ENCODE results near the gene TCF3.

Gene TCF3

GRCh38 chr19:1647501-1648458 is 4.6 kb downstream of the TCF3 start:
- Histone ChIP-seq H2BK5ac (ENCODE audit: low read length) (no peak overlapping the region), H3K4ac (ENCODE audit: low read depth, low read length) (no peak overlapping the region), H3K4me3 (ENCODE audit: low read length) (no peak overlapping the region), H3K36me3 (ENCODE audit: control insufficient read depth, insufficient read depth, low read length) (peaks cover 19% of the 10 kb centered on the region), H4K5ac (ENCODE audit: low read length) (no peak overlapping the region), H4K8ac (ENCODE audit: low read depth, low read length) (no peak overlapping the region), H2BK15ac (replicated peaks; ENCODE audit: low read depth) (no peak overlapping the region), H3K4me2 (ENCODE audit: low read length) (no peak overlapping the region), H3K4me1 (ENCODE audit: control insufficient read depth, low read depth, low read length) (peaks cover 2% of the 10 kb centered on the region), H3K27ac (ENCODE audit: low read depth, low read length) (no peak overlapping the region), H3K79me1 (ENCODE audit: low read length) (peaks cover 13% of the 10 kb centered on the region), H3K27me3 (ENCODE audit: insufficient read depth, low read length, poor library complexity) (no peaks in the 10 kb centered on the region), H3K18ac (ENCODE audit: low read length) (no peak overlapping the region), H2BK120ac (ENCODE audit: low read depth, low read length) (no peak overlapping the region), H3K79me2 (ENCODE audit: control insufficient read depth, insufficient read depth, low read length) (peaks cover 41% of the 10 kb centered on the region), H2AK5ac (ENCODE audit: low read length) (no peak overlapping the region), H3K23ac (ENCODE audit: low read length) (no peak overlapping the region), H3K9ac (ENCODE audit: low read length) (no peak overlapping the region), H3K56ac (ENCODE audit: low read length) (no peak overlapping the region)
- no peak for DNase-seq
- no CpG with 5 or more reads among the region's 41 CpGs for WGBS (ENCODE audit: extremely low coverage, insufficient coverage, low lambda C conversion rate)

- peaks cover 25% of the 10 kb centered on the region for H3K36me3 ChIP-seq (ENCODE audit: control insufficient read depth, insufficient read depth, low read length)
- H2AK5ac ChIP-seq (ENCODE audit: low read length): no peak overlapping the region
- H3K18ac ChIP-seq (ENCODE audit: low read length): no peak overlapping the region
- H4K5ac ChIP-seq (ENCODE audit: low read length): no peak overlapping the region
- WGBS (ENCODE audit: extremely low coverage, insufficient coverage, low lambda C conversion rate): no CpG with 5 or more reads among the region's 29 CpGs
- no peak overlapping the region for H2BK5ac ChIP-seq (ENCODE audit: low read length)
- H3K27ac ChIP-seq (ENCODE audit: low read depth, low read length): no peak overlapping the region
- H3K4ac ChIP-seq (ENCODE audit: low read depth, low read length): no peak overlapping the region
- H3K4me1 ChIP-seq (ENCODE audit: control insufficient read depth, low read depth, low read length): peaks cover 2% of the 10 kb centered on the region
- no peak for DNase-seq
- peaks cover 19% of the 10 kb centered on the region for H3K79me1 ChIP-seq (ENCODE audit: low read length)
- no peak overlapping the region for H3K4me2 ChIP-seq (ENCODE audit: low read length)
- H2BK15ac ChIP-seq (replicated peaks; ENCODE audit: low read depth): no peak overlapping the region
- no peak overlapping the region for H2BK120ac ChIP-seq (ENCODE audit: low read depth, low read length)
- H4K8ac ChIP-seq (ENCODE audit: low read depth, low read length): no peak overlapping the region
- no peak overlapping the region for H3K4me3 ChIP-seq (ENCODE audit: low read length)
- H3K56ac ChIP-seq (ENCODE audit: low read length): no peak overlapping the region
- no peak overlapping the region for H3K23ac ChIP-seq (ENCODE audit: low read length)
- H3K27me3 ChIP-seq (ENCODE audit: insufficient read depth, low read length, poor library complexity): no peaks in the 10 kb centered on the region
- H3K79me2 ChIP-seq (ENCODE audit: control insufficient read depth, insufficient read depth, low read length): peaks cover 41% of the 10 kb centered on the region
- H3K9ac ChIP-seq (ENCODE audit: low read length): no peak overlapping the region
These were observed 5.6 kb downstream of the TCF3 start for GRCh38 chr19:1646659-1647453.

- Histone ChIP-seq H3K56ac (ENCODE audit: low read length) (no peak overlapping the region), H2AK5ac (ENCODE audit: low read length) (no peak overlapping the region), H4K8ac (ENCODE audit: low read depth, low read length) (no peak overlapping the region), H3K9ac (ENCODE audit: low read length) (no peak overlapping the region), H3K18ac (ENCODE audit: low read length) (no peak overlapping the region), H3K79me1 (ENCODE audit: low read length) (peaks cover 19% of the 10 kb centered on the region), H3K4me2 (ENCODE audit: low read length) (no peak overlapping the region), H2BK15ac (replicated peaks; ENCODE audit: low read depth) (no peak overlapping the region), H3K23ac (ENCODE audit: low read length) (no peak overlapping the region), H3K4me3 (ENCODE audit: low read length) (no peak overlapping the region), H3K4ac (ENCODE audit: low read depth, low read length) (no peak overlapping the region), H3K27me3 (ENCODE audit: insufficient read depth, low read length, poor library complexity) (no peaks in the 10 kb centered on the region), H2BK120ac (ENCODE audit: low read depth, low read length) (no peak overlapping the region), H3K36me3 (ENCODE audit: control insufficient read depth, insufficient read depth, low read length) (peaks cover 27% of the 10 kb centered on the region), H2BK5ac (ENCODE audit: low read length) (no peak overlapping the region), H3K4me1 (ENCODE audit: control insufficient read depth, low read depth, low read length) (peaks cover 2% of the 10 kb centered on the region), H3K27ac (ENCODE audit: low read depth, low read length) (no peak overlapping the region), H3K79me2 (ENCODE audit: control insufficient read depth, insufficient read depth, low read length) (peaks cover 35% of the 10 kb centered on the region), H4K5ac (ENCODE audit: low read length) (no peak overlapping the region)
- WGBS (ENCODE audit: extremely low coverage, insufficient coverage, low lambda C conversion rate): no CpG with 5 or more reads among the region's 24 CpGs
- no peak for DNase-seq
These were observed 6.3 kb downstream of the TCF3 start for GRCh38 chr19:1646149-1646548.

- H3K79me1 ChIP-seq (ENCODE audit: low read length): peaks cover 18% of the 10 kb centered on the region
- H2AK5ac ChIP-seq (ENCODE audit: low read length): no peak overlapping the region
- no peak overlapping the region for H2BK5ac ChIP-seq (ENCODE audit: low read length)
- H3K56ac ChIP-seq (ENCODE audit: low read length): no peak overlapping the region
- no CpG with 5 or more reads among the region's 23 CpGs for WGBS (ENCODE audit: extremely low coverage, insufficient coverage, low lambda C conversion rate)
- no peak for DNase-seq
- H4K8ac ChIP-seq (ENCODE audit: low read depth, low read length): no peak overlapping the region
- no peak overlapping the region for H3K4me3 ChIP-seq (ENCODE audit: low read length)
- H3K36me3 ChIP-seq (ENCODE audit: control insufficient read depth, insufficient read depth, low read length): peaks cover 27% of the 10 kb centered on the region
- H2BK15ac ChIP-seq (replicated peaks; ENCODE audit: low read depth): no peak overlapping the region
- no peak overlapping the region for H4K5ac ChIP-seq (ENCODE audit: low read length)
- H2BK120ac ChIP-seq (ENCODE audit: low read depth, low read length): no peak overlapping the region
- no peak overlapping the region for H3K23ac ChIP-seq (ENCODE audit: low read length)
- peaks cover 27% of the 10 kb centered on the region for H3K79me2 ChIP-seq (ENCODE audit: control insufficient read depth, insufficient read depth, low read length)
- H3K27me3 ChIP-seq (ENCODE audit: insufficient read depth, low read length, poor library complexity): no peaks in the 10 kb centered on the region
- H3K4ac ChIP-seq (ENCODE audit: low read depth, low read length): no peak overlapping the region
- H3K4me2 ChIP-seq (ENCODE audit: low read length): no peak overlapping the region
- no peak overlapping the region for H3K27ac ChIP-seq (ENCODE audit: low read depth, low read length)
- H3K4me1 ChIP-seq (ENCODE audit: control insufficient read depth, low read depth, low read length): peaks cover 1% of the 10 kb centered on the region
- H3K18ac ChIP-seq (ENCODE audit: low read length): no peak overlapping the region
- H3K9ac ChIP-seq (ENCODE audit: low read length): no peak overlapping the region
These were observed 7.1 kb downstream of the TCF3 start for GRCh38 chr19:1645299-1645698.

GRCh38 chr19:1644070-1644469 is 8.3 kb downstream of the TCF3 start:
- H3K18ac ChIP-seq (ENCODE audit: low read length): no peak overlapping the region
- H3K27ac ChIP-seq (ENCODE audit: low read depth, low read length): no peak overlapping the region
- no peak overlapping the region for H3K4me3 ChIP-seq (ENCODE audit: low read length)
- H3K36me3 ChIP-seq (ENCODE audit: control insufficient read depth, insufficient read depth, low read length): peaks cover 24% of the 10 kb centered on the region
- no peaks in the 10 kb centered on the region for H3K4me1 ChIP-seq (ENCODE audit: control insufficient read depth, low read depth, low read length)
- no peak overlapping the region for H3K23ac ChIP-seq (ENCODE audit: low read length)
- WGBS (ENCODE audit: extremely low coverage, insufficient coverage, low lambda C conversion rate): no CpG with 5 or more reads among the region's 16 CpGs
- no peak overlapping the region for H3K56ac ChIP-seq (ENCODE audit: low read length)
- H3K27me3 ChIP-seq (ENCODE audit: insufficient read depth, low read length, poor library complexity): no peaks in the 10 kb centered on the region
- no peak overlapping the region for H2BK120ac ChIP-seq (ENCODE audit: low read depth, low read length)
- H3K9ac ChIP-seq (ENCODE audit: low read length): no peak overlapping the region
- H3K79me2 ChIP-seq (ENCODE audit: control insufficient read depth, insufficient read depth, low read length): peaks cover 20% of the 10 kb centered on the region
- no peak overlapping the region for H2BK15ac ChIP-seq (replicated peaks; ENCODE audit: low read depth)
- H3K79me1 ChIP-seq (ENCODE audit: low read length): peaks cover 14% of the 10 kb centered on the region
- no peak for DNase-seq
- H3K4me2 ChIP-seq (ENCODE audit: low read length): no peak overlapping the region
- no peak overlapping the region for H4K8ac ChIP-seq (ENCODE audit: low read depth, low read length)
- H4K5ac ChIP-seq (ENCODE audit: low read length): no peak overlapping the region
- H2AK5ac ChIP-seq (ENCODE audit: low read length): no peak overlapping the region
- H2BK5ac ChIP-seq (ENCODE audit: low read length): no peak overlapping the region
- no peak overlapping the region for H3K4ac ChIP-seq (ENCODE audit: low read depth, low read length)
